Measurements from ENCODE around the gene TEKT3. TPM values are rescaled to one million over a fixed set of nuclear protein-coding genes. Genes with fewer than 3 reads are reported as not detected.

TEKT3 gene
- total and polyA plus RNA-seq, 9 of the 15 experiments (the other 6 are each of a cell fraction or from before 2014, with no cell fraction given): not detected

- TF ChIP-seq GATA2 (CRISPR knock-in tag; IDR thresholded peaks at IDR 0.05) (no peak), GATAD2A (IDR thresholded peaks at IDR 0.05) (no peak), ZHX1 (conservative IDR thresholded peaks at IDR 0.05; ENCODE audit: low read length) (no peak), TEAD2 (tag; IDR thresholded peaks at IDR 0.05) (no peak), ARHGAP35 (IDR thresholded peaks at IDR 0.05; ENCODE audit: partially characterized antibody) (no peak), ZNF140 (CRISPR knock-in tag; IDR thresholded peaks at IDR 0.05) (no peak), CCNT2 (IDR thresholded peaks at IDR 0.05; ENCODE audit: borderline replicate concordance, extremely low read depth, insufficient read length, low read depth, low read length) (no peak)
These were observed 19.7 kb downstream of the TEKT3 start (continued) for GRCh38 chr17:15321556-15322251.

- CTCF ChIA-PET (ENCODE audit: low intra/inter-chr PET ratio): no interaction called here
- H3K27me3 ChIP-seq (ENCODE audit: control insufficient read depth in 2 of 2, insufficient read depth in 2 of 2, low read length in 2 of 2): peaks cover 17 to 20% of the 10 kb centered on the region in 2 experiments; a peak in 4 of 5 replicates
These were observed 21.9 kb downstream of the TEKT3 start for GRCh38 chr17:15319452-15320010.

More at GRCh38 chr17:15319452-15320010, 21.9 kb downstream of the TEKT3 start:
- H3K9me3 ChIP-seq (replicated peaks; ENCODE audit: control insufficient read depth, insufficient read depth, low read depth, low read length): no peaks in the 10 kb centered on the region
- H3K4me3 ChIP-seq: no peak overlapping the region
- H4K20me1 ChIP-seq (replicated peaks; ENCODE audit: control insufficient read depth, insufficient read depth, low read length): no peaks in the 10 kb centered on the region
- no peaks in the 10 kb centered on the region for H3K9me1 ChIP-seq (ENCODE audit: control insufficient read depth, insufficient read depth, low read length)
- no peak overlapping the region for H3K9ac ChIP-seq (ENCODE audit: insufficient read depth in 1 of 2, low read depth in 2 of 2, low read length in 2 of 2)
- H3K4me1 ChIP-seq (replicated peaks in 1 of 2; ENCODE audit: control insufficient read depth in 2 of 2, insufficient read depth in 2 of 2, low read length in 2 of 2): no peaks in the 10 kb centered on the region
- no peak overlapping the region for H3K4me2 ChIP-seq (ENCODE audit: insufficient read depth, low read length)
- H3K36me3 ChIP-seq (ENCODE audit: control insufficient read depth, insufficient read depth, low read length): no peaks in the 10 kb centered on the region
- no peaks in the 10 kb centered on the region for H3K79me2 ChIP-seq (ENCODE audit: control insufficient read depth, insufficient read depth, low read length)
- H2AFZ ChIP-seq (ENCODE audit: low read depth, low read length): no peak overlapping the region
- no peak overlapping the region for H3K27ac ChIP-seq (ENCODE audit: extremely low read depth, low read depth, low read length)
- POLR2A ChIA-PET: interaction anchor here (0.6 to 0.7 kb wide), 2 partner anchors 10 to 19 kb away, joined by 3 read pairs; no protein-coding TSS in a partner anchor
- intact Hi-C loops (cut with micrococcal nuclease): no loop called here
- WGBS (ENCODE audit: insufficient coverage, low coverage, missing lambda C conversion rate): 0% methylated on average over 5 of the region's 5 CpGs
- FAIRE-seq: no peak
- in situ Hi-C loops (cut with MboI): no loop called here
- peak in 2 of 4 experiments; percentile 4 to 5 for DNase-seq (ENCODE audit: extremely low read depth in 1 of 4, low spot score in 3 of 4)
- no TSS peak for BruUV-seq (replicated peaks)
- TF ChIP-seq CTCF (IDR thresholded peaks at IDR 0.05 in 2 of 3, conservative IDR thresholded peaks at IDR 0.05 in 1 of 3; ENCODE audit: insufficient read depth in 2 of 3, low read depth in 1 of 3, low read length in 3 of 3) (0 out of 6 replicates have a peak, but pooled peaks of 1 of the 3 experiments have one; percentile 10), HIVEP1 (CRISPR knock-in tag; IDR thresholded peaks at IDR 0.05) (no peak)
- peak; percentile 48; the same call in 1 of the 3 replicates for ATAC-seq

Data from K562 (cell line).